ENCODE measurements around the gene COQ5.
"Not testable (repeated sequence)": the region's sequence is repeated elsewhere in the genome, so short reads cannot be mapped to it uniquely, and the experiment has no call there.

Gene COQ5

DNA sequence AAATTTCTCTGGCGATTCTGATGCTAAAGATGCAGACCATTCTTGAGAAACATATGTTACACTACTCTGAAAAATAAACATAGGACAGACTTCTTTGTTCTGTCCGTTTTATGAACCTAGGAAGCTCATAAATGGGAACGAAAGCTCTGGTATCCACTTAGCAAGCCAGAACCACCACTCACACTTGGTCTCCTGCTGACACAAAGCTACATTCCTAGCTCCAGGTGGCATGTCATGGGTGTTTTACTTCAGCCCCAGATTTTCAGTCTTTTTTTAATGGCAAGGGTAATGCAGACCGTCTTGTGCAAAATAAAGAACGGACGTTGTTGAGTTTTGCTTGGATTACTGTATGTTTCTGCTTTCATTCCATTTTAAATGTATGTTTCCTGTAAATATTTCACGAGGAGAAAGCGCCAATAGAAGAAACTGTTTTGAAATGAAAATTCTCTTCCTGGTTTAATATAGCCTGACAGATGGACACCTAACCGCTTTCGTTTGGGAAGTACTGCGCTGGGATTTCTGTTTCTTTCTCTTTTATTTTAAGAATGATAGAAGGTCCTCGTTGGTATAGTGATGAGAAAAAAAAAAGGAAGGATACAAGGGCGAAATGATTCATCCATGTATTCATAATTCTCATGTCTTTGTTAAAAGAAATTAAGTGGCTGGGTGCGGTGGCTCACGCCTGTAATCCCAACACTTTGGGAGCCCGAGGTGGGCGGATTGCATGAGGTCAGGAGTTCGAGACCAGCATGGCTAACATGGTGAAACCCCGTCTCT is 871 bp upstream of the COQ5 start:
- DNase-seq (ENCODE audit: low read depth in 2 of 2, low spot score in 1 of 2) = no peak

GRCh38 chr12:120522568-120522967 is 6.4 kb downstream of the COQ5 start:
- DNase-seq (ENCODE audit: low read depth in 2 of 2, low spot score in 1 of 2) = no peak

DNA sequence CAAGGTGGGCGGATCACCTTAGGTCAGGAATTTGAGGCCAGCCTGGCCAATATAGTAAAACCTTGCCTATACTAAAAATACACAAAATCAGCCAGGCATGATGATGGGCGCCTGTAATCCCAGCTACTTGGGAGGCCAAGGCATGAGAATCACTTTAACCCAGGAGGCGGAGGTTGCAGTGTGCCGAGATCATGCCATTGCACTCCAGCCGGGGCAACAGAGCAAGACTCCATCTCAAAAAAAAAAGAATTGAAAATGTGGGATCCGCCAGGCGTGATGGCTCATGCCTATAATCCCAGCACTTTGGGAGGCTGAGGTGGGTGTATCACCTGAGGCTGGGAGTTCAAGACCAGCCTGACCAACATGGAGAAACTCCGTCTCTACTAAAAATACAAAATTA is 9.6 kb downstream of the COQ5 start:
- not testable (repeated sequence) for DNase-seq (ENCODE audit: low read depth in 2 of 2, low spot score in 1 of 2)

GRCh38 chr12:120515496-120515895 is 13.5 kb downstream of the COQ5 start:
- no peak for DNase-seq (ENCODE audit: low read depth in 2 of 2, low spot score in 1 of 2)

GRCh38 chr12:120514002-120514401 is 15.0 kb downstream of the COQ5 start:
- DNase-seq (ENCODE audit: low read depth in 2 of 2, low spot score in 1 of 2) = no peak

DNA sequence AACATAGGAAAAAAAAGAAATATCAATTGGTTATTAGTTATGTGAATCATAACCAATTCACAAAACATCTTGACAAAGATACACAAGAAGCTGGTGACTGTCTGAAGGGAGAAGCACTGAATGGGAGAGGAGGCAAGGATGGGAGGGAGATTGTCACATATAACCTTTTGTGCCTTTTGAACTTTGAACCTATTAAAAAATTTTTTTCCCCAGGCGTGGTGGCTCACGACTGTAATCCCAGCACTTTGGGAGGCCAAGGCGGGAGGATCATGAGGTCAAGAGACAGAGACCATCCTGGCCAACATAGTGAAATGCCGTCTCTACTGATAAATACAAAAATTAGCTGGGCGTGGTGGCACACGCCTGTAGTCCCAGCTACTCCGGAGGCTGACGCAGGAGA is 20.4 kb downstream of the COQ5 start:
- no peak for DNase-seq (ENCODE audit: low read depth in 2 of 2, low spot score in 1 of 2)

DNA sequence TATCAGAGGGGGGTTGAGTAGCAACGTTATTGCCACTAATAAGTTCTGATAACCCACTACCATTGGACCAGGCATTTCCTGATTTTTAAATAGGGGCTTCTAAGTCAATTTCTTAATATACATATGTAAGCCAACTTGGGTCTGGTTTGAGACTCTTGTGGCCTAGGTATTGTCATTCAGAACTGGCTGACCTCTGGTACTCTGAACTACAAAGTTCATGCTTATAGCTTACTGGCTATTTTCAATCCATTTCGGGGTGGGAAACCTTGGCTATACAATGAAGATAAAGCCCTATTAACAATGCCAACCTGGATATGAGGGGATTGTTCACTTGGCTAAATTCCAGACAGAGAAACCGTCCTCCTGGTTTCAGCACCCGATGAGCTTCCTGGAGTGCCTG is 24.4 kb downstream of the COQ5 start:
- DNase-seq (ENCODE audit: low read depth in 2 of 2, low spot score in 1 of 2) = no peak

DNA sequence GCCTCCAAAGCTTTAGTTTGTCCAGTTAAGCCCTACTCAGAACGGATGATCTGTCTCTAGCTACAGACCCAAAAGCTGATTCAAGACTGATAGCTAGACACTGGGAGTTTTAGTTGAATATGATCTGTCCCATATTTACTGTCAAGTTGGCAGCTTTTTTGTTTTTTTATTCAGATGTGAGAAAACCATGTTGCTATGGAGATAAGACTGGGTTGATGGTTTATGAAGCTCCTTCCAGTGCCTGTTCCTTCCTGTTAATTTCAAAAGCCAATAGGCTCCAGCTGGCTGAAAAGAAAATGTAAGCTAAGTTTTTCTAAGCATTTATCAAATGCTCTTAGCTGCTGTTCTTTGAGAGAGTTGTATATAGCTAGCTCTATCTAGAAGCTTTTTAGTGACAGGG is 28.4 kb downstream of the COQ5 start:
- DNase-seq (ENCODE audit: low read depth in 2 of 2, low spot score in 1 of 2) = no peak

DNA sequence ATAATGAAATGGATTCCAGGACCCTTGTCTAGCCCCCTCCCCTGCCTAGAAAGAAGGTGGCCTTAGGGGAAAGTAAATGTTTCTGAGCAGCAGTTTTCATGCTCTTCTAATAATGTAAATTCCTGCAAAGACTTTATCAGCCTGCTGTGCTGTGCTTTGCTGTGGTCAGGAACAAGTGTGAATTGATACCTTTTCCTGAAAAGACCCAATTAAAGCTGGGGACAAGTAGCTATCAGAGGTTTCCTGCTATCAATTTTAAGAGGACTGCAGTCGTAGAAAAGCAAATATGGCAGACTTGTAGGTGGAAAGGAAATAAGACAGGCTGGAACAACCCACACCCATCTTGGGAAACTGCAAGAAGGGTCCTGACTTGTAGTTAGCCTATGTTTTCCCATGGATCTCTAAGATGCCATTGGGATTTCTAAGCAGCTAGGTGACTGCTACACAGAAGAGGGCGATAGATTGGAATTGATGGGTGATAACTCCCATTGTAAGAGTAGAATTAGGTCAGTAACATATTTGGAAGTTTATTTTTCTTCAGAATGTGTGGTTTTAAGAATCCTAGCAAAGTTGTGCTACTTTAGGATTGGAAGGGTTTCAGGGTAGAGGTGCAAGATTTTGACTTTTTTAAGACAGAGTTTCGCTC is 30.0 kb downstream of the COQ5 start:
- no peak for DNase-seq (ENCODE audit: low read depth in 2 of 2, low spot score in 1 of 2)

DNA sequence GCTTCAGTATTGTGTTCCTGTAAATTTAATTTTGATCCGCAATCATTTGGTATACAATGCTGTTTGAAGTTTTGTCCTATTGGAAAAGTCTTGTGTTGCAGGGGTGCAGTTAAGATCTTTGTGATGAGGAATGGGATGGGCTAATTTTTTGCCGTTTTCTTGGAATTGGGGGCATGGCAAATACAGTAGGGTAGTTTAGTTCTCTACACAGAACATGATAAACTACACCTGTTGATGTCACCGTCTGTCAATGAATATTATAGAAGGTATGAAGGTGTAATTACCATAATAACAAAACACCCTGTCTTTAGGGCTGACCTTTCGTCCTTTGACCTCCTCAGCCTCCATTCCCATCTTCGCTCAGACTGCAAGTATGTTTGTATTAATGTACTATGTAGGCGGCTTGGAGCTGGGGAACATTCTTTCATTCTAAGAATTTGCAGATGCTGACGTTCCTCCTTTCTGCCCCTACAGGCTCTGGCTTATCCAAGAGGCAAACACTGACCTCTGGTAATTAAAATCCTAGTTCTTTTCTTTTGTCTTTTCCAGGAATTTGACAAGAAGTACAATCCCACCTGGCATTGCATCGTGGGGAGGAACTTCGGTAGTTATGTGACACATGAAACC is 31.3 kb downstream of the COQ5 start:
- DNase-seq (ENCODE audit: low read depth in 2 of 2, low spot score in 1 of 2) = no peak

GRCh38 chr12:120496413-120497340 is 32.3 kb downstream of the COQ5 start:
- peak in 1 of 2 donors; percentile 14 for DNase-seq (ENCODE audit: low read depth in 2 of 2, low spot score in 1 of 2)

GRCh38 chr12:120495731-120496412 is 33.1 kb downstream of the COQ5 start, which contains the start of gene DYNLL1:
TSS of gene DYNLL1 (plus strand) at chr12:120496113. CDS start at chr12:120496422, 309 bp downstream.
- DNase-seq (ENCODE audit: low read depth in 2 of 2, low spot score in 1 of 2) = peak; percentile 93 to 94

GRCh38 chr12:120495186-120495730 is 33.7 kb downstream of the COQ5 start:
- no peak for DNase-seq (ENCODE audit: low read depth in 2 of 2, low spot score in 1 of 2)

DNA sequence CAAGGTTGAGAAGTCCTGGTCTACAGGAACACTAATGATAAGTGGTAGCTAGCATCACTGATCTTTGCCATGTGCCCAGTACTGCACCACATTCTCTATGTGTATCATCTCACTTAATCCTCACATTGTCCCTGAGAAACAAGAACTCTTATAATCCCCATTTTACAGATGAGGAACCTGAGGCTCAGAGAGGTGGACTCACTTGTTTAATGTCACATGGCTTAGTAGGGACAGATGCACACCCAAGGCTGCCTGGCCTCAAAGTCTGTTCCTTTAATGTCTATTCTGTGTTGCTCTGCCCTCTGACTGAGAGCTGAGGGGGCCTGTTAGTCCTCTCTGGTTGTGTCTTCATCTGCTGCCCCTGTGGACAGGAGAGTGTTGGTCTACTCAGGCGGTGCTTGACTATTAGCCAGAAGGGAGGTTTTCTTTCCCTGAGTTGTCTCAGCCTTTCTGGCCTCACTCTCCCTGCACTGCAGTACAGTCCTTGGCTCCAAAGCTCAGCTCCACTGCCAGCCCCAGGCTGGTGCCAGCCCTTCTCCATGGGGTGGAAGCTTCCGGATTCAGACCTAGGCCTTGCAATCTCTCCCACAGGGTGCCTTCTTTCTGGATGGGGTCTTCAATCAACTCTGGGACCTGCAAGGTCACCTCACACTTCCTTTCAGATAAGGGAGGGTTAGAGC is 38.0 kb downstream of the COQ5 start:
- no peak for DNase-seq (ENCODE audit: low read depth in 2 of 2, low spot score in 1 of 2)

DNA sequence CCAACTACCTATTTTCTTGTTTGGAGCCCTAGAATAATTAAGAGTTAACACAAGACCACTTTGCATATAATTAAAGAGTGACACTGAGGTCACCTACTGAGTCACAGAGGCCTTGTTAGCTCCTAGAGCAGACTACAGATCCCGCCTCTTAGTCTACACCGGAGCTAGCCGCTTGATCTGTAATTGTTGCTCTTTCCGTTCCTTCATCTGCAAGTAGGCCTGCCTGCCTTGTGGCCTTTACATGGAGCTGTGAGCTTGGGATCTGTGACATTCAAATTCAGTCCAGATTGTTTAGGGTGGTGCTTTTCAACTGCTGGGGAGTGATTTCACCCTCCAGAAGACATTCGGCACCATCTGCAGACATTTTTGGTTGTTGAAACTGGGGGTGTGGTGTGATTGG is 38.6 kb downstream of the COQ5 start:
- no peak for DNase-seq (ENCODE audit: low read depth in 2 of 2, low spot score in 1 of 2)

DNA sequence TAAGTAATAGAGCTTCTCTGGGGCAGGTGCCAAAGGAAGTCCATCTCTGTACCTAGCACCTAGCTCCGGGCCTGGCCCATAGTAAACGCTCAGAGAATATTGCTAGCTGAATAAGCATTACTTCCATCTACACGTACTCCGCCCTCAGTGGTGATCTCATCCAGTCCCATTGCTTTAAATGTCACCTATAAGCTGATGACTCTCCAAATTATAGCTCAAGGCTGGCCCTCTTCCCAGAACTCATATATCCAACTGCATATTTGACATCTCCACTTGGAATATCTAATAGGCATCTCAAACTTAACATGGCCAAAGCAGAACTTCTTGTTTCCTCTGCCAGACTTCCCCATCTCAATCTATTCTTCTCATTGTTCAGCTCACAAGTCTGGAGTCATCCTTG is 39.9 kb downstream of the COQ5 start:
- no peak for DNase-seq (ENCODE audit: low read depth in 2 of 2, low spot score in 1 of 2)

DNA sequence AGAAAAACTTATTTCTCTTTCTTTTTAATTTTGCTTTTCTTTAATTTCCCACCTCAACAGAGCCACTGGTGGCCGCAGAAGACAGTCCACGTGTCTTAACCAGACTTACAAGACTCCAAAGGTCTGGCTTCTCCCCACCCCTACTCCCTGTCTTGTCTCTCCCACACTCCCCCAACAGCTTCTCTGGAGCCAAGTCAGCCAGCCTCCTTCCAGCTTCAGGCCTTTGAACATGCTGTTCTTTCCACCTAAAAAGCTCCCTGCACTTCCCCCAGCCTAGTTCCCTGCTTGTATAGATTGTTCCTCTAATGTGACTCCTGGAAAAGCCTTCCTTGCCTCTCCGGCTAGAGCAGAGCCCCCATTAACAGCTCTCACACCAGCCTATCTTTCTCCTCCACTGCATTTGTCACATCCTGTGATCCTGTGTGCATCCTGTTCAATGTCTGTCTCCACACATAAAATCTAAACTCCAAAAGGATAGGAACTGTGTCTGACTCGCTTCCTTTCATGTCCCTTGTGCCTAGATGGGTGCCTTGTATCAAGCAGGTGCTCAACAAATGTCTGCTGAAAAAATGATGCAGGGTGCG is 40.8 kb downstream of the COQ5 start:
- DNase-seq (ENCODE audit: low read depth in 2 of 2, low spot score in 1 of 2) = no peak

- not testable (repeated sequence) for DNase-seq (ENCODE audit: low read depth in 2 of 2, low spot score in 1 of 2)
Observed at GRCh38 chr12:120487552-120487951, 41.4 kb downstream of the COQ5 start.

Data from stimulated activated CD8-positive, alpha-beta memory T cell treated with anti-CD3 and anti-CD28 coated beads, Interleukin-4, amount 100 ng/mL, for 1 hour (primary cell).